Activated T-helper 1 cell treated with Interleukin-2 at 50 U/mL for 16 hours (primary cell): ENCODE data around the gene TIRAP.
"Not testable (repeated sequence)": the region's sequence is repeated elsewhere in the genome, so short reads cannot be mapped to it uniquely, and the experiment has no call there.

ENCODE experiments used
- DNase-seq: peaks from one replicate; pipeline ENCODE4 v3.0.0-alpha.2; 2020; ENCODE audit warnings: low read depth

Gene TIRAP, protein sequence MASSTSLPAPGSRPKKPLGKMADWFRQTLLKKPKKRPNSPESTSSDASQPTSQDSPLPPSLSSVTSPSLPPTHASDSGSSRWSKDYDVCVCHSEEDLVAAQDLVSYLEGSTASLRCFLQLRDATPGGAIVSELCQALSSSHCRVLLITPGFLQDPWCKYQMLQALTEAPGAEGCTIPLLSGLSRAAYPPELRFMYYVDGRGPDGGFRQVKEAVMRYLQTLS

DNA sequence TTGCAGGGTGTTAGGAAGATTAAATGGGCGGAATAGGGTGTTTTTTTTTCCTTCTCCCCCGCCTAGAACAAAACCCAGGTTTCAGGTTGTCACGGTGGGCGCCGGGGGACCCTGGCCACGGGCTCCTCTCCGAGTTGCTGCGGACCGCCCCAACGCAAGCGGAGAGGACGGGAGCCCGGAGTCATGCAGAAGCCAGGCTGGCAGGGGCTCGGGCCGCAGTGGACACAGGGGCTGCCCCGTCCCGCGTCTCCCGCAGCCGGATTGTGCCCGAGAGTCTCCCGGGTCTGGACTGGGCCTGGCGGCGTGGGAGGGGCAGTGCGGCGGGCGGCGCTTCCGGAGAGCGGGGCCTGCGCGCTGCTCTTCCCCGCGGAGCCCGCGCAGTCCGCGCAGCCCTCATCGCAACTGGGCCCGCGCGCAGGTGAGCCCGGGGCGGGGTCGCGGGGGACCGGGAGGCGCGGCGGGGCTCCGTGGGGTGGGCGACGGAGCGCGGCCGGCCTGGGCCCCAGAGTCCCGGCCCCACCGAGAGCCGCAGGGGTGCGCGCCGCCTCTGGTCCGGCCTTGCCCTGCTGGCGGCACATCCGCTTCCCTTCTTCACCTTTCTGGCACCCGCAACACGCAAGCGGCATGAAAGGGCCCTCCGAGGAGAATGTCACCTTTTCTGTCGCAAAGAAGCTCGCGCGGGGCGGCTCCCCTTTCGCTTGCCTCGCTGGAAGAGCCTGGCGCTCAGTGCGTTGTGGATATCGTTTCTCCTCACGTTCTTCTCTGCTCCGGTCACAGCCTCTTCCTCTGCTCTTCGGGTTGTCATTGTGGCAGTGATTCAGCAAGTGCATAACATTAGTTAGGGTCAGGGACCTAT is at the start of gene TIRAP:
TIRAP (plus strand) TSS at position 358 of the 856 bp plus-strand sequence. CDS start 7,802 bp downstream, outside the sequence.
- DNase-seq, result peak; percentile 47

DNA sequence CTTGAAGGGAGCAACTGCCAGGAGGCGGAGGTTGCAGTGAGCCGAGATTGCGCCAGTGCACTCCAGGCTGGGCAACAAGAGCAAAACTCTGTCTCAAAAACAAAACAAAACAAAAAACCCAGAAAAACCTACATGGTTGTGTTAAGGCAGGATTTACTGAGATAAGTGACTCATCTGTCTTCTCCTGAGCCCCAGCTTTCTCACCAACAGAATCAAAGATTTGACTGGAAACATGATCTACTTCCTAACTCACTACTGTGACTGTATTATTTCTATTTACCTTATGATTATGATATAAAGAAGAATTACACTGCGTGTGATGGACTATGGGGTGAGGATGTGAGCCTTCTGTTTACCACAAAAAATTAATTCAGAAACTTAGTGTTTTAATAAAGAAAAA is 49.5 kb upstream of the TIRAP start:
- no peak for DNase-seq

DNA sequence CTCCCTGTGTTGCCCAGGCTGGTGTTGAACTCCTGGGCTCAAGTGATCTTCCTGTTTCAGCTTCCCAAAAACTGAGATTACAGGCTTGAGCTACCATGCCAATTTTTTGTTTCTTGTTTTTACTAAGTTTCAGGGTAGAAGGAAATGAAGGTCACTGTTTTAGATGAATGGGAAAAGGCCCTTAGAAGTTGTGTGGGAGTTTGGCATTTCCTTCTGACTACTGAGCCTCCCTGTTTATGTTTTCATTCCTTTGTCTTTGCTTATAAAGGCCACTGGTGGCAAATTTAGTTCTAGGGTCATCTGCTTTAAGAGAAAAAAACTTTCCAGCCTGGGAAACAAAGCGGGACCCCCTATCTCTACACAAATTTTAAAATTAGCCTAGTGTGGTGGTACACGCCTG is 36.3 kb upstream of the TIRAP start:
- no peak for DNase-seq

DNA sequence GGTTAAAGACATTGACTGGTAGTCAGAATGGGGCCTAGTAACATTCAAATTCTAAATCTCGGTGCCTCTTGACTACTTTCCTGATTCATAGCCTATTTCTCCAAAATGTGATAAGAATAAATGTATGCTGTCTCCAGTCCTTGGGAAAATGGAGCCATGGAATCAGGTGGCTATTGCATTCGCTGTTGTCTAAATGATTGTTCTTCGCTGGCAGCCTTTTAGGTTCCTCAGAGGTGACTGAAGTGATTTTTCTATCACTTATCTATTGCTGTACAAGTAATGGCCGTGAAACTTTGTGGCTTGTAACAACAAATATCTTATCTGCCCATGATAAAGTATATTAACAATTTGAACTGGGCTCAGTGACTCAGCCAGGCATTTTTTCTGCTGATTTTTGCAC is 29.6 kb upstream of the TIRAP start:
- DNase-seq, result no peak

DNA sequence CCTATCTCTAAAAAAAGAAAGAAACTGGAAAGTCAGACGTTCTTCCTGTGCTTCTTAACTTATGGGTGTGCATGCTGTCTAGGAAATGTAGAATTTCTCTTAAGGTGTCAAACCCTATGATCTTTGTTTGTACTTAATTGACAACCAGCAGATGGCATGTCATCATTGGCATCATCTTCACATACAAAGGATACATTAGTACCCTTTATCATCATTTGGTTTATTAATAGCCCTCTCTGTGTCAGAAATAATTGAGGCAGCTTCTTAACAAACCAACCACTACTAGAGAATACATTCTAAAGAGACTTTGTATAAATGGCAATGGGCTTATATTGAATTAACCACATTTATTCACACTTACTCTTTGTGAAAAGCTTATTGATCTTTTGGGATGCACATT is 28.1 kb upstream of the TIRAP start:
- DNase-seq, result no peak

DNA sequence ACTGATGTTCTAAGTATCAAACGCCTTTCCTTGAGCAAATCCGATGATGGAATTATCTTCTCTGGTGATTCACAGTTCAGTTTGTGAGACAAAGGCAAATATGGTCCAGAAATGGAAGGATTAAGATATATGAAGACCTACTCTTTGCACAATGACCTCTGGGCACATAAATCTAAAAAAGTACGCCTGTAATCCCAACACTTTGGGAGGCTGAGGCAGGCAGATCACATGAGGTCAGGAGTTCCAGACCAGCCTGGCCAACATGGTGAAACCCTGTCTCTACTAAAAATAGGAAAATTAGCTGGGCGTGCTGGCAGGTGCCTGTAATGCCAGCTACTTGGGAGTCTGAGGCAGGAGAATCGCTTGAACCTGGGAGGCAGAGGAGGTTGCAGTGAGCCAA is 27.4 kb upstream of the TIRAP start:
- not testable (repeated sequence) for DNase-seq

DNA sequence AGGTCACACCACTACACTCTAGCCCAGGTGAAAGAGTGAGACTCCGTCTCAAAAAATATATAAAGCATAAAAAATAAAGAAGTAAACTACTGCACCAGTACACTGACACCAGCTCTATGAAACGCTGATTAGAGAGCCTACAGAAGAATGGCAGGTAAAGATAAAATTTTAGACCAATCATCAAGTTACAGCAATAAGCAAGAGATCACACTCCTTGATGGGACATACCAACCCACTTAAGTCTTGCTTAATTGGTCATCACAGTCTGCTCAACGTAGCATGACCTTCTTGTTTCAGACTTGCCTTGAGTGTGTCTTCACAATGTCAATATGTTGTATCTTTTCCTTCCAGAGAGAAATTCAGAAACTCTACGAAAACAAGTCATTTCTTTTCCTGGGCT is 26.7 kb upstream of the TIRAP start:
- DNase-seq, result no peak

DNA sequence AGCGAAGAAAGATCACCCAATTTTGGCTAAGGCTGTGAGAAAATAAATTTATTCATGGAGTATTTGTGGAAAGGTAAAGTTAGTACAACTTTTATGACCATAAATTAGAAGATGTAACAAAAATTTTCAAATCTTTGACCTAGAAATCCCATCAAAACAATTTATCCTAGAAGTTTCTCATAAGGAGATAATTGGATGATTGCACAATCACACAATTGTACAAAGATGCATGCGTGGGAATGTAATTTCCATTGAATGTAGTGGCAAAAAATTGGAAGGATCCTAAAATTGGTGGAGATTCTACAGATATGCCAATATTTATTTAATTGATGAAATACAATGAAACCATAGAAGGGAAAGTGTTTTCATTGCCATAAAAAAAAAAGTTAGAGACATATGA is 25.7 kb upstream of the TIRAP start:
- no peak for DNase-seq

DNA sequence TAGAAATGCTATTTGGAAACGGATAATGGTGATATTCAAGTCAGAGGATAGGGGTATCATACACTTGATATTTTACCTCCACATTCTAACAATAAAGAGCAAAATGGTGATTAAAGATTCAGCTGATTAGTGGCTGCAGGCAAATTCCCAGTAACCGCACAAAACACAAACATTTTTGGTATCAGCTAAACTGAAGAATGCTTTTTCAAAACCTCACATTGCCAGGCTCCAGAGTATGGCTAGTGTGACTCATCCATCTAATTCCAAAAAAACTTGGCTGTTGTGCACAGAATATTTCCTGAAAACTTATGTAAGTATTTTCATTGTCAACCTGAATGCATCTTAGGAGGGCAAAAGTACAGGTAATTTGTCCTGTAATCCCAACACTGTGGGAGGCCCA is 25.1 kb upstream of the TIRAP start:
- DNase-seq, result no peak

DNA sequence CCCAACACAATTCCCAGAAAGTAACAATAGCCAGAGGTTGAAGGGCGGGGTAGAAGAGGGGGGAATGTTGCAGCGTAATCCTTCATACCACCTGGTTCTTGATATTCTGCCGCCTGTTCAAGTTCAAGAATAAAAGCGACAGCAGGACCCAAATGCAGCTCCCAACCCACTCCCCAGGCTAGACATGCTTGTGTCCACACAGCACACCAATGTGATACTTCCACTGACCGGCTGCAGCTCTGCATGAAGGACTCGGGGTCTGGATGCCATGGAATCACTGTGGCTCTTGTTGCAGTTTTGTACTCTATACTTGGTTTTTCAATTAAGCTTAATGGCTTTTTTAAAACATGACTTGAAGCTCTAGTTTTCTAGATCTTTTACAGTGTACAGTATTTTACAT is 20.7 kb upstream of the TIRAP start:
- no peak for DNase-seq

DNA sequence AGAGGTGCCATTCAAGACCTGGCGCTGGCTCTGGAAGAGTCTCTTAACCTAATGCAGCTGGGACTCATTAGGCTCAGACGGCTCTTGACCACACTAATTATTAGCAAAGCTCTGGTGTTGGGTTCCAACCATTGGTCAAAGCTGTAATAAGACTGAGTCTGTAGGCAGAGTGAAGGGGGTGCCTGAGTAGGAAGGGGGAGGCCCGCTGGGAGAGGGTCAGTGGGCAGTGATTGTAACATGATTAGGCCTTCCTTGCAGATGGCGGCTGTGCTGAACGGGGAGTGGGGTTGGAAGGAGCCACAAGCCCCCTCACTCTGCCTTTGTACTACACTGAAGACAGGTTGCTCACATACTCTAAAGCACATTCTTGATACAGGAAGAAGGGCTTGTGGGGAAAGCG is 19.4 kb upstream of the TIRAP start:
- no peak for DNase-seq

DNA sequence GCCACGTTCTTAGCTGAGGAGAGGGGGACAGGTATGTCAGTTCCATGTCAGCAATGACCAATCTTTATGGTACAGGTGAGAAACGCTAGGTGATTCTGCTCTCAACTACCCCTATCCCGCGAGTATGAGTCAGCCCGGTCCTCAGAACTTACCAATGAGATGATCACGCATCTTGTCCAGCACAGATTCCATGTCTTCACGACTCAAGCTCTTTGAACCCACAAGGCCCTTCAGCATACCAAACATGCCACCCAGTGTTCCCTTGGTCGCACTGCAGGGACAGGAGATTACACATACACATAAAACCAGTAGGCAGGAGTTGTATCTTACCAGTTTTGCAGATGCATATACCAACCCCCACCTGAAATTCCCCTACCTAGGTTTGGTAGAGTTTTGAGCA is 17.1 kb upstream of the TIRAP start:
- DNase-seq, result no peak

DNA sequence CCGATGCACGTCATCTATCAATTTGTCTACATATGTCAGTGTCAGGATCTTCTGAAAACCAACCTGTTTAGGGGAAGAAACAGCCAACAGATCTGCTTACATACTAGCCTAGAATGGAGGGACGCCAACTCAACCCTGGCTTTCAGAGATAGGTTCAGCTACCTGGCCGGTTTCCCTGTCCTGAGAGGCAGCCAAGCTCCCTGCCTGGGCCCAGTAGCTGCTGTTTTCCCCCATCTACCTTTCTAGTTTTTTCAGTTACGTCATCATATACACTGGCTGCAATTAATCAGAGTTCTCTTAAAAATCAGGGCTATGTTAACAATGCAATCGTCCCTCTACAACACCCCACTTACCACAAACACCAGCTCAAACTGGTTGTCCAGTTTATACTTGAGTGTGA is 15.2 kb upstream of the TIRAP start:
- no peak for DNase-seq

DNA sequence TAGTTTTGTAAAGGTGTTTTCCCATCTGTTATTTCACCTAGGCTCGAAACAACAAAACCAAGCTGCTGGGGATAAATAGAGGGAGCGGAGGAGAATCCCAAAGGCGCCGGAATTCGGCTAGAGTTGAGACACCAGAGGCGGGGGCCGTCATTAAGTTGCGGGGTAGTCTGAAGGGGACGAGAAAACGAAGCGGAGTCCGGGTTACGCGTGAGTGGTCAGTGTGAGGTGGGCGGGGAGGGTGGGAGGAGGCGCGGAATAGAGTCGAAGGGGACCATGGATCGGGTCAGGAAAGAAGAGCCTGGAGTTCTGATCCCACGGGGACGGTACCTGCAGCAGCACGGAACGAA is 14.6 kb upstream of the TIRAP start:
- no peak for DNase-seq

DNA sequence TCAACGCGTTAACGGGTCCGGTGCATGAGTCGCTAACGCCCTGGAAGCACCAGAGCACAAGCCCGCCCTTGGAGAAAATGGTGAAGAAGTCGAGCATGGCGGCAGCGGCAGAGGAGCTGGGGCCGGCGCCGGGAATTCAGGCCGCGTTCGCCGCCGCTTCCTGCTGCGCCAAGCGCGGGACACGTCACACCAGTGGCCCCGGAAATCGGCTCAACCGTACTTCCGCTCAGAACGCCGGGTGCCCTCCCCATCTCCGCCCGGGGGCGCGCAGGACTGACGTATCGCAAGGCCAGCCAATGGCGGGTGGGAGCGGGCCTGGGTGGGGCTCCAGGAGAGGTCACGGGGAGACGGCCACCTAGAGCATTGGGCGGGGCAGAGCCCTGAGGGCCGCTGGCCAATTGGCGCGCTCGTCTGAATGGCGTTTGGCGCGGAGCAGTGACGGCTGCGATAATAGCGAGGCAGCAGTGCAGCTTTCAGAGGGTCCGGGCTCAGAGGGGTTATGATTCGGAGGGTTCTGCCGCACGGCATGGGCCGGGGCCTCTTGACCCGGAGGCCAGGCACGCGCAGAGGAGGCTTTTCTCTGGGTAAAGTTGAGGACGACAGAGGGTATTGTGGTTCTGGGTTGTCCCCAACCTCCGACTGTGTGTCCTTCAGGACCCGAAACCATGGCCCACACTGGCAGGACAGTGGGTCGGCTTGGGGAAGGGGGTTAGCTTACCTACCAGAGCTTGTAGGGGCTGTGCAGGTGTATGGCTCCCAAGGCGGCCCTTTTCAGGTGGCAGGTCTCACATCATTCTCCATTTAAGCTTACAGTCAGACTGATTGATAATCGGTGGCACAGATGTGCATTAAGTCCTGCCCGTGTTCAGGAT is 13.9 kb upstream of the TIRAP start, which contains the start of the genes FOXRED1 and SRPRA:
FOXRED1 (plus strand) TSS at position 447 of the 872 bp plus-strand sequence; CDS start at position 500, 53 bp downstream.
SRPRA (minus strand) TSS at position 188 of the 872 bp plus-strand sequence; CDS start at position 97, 91 bp downstream.
- DNase-seq, result peak; percentile 100

DNA sequence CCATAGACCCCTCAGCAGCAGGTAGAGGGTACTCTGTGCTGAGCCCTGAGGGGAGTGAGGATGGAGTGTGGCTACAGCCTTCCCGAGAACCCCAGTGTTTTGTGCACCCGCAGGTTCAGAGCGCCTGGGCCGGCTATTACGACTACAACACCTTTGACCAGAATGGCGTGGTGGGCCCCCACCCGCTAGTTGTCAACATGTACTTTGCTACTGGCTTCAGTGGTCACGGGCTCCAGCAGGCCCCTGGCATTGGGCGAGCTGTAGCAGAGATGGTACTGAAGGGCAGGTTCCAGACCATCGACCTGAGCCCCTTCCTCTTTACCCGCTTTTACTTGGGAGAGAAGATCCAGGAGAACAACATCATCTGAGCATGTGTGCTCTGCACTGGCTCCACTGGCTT is 5.6 kb upstream of the TIRAP start:
- no peak for DNase-seq

DNA sequence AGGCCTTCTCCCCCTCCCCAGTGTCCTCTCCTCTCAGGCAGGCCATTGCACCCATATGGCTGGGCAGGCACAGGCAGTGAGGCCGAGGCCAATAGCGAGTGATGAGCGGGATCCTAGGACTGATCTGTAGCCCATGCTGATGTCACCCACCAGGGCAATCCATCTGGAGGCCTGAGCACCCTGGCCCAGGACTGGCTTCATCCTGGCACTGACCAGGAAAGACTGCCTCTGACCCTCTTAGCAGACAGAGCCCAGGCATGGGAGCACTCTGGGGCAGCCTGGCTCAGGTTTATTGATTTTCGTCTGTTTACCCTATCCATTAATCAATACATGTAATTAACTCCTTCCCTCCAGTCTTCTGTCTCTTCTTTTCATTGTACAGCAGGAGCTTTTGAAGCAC is 5.1 kb upstream of the TIRAP start:
- no peak for DNase-seq

DNA sequence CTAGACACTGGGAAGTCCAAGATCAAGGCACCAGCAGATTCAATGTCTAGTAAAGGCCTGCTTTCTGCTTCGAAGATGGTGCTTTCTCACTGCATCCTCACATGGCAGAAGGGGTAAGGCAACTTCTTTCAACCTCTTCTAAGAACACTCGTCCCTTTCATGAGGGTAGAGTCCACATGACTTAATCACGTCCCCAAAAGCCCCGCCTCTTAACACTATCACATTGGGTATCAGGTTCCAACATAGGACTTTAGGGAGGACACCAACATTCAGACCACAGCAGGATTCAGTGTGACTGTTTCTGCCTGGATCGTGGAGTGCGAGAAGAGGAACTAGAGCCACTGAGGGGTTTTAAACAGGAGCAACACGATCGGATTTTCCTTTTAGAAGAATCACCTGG is 3.7 kb upstream of the TIRAP start:
- DNase-seq, result no peak

DNA sequence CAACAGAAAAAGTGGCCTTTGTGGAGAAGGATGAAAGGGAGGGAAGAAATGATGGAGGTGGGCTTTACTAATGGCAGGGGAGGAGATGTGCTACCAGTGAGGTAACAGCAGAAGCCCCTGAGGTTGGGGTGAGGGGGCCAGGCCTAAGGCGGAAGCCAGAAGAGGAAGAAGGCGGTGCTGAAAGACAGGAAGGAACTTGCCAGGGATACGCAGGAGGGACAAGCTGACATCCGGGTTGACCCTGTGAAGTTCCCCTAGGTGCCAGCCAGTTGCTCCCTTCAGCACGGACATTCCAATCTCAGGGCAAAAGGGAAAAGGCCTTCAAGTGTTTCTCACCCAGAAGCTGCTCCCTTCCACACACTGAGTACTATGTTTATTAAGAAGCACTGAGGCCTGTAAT is 2.3 kb upstream of the TIRAP start:
- no peak for DNase-seq

DNA sequence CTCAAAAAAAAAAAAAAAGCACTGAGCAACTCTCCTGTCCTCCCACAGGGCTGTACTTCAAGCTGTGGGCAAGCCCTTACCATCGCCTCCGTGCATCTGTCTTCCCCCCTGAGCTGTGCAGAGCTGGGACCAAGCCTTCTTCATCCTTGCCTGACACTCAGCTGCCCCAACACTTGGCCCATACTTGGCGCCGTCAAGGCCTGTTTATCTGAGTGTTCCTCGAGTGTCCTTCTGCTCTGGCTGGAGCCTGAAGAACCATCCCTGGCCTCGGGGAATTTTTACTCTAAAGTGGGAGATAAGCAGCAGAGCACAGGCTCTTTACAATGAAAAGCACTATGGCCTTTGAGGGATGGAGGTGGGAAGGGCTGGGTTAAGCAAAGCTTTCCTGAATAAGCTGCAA is 1.6 kb upstream of the TIRAP start:
- DNase-seq, result no peak

DNA sequence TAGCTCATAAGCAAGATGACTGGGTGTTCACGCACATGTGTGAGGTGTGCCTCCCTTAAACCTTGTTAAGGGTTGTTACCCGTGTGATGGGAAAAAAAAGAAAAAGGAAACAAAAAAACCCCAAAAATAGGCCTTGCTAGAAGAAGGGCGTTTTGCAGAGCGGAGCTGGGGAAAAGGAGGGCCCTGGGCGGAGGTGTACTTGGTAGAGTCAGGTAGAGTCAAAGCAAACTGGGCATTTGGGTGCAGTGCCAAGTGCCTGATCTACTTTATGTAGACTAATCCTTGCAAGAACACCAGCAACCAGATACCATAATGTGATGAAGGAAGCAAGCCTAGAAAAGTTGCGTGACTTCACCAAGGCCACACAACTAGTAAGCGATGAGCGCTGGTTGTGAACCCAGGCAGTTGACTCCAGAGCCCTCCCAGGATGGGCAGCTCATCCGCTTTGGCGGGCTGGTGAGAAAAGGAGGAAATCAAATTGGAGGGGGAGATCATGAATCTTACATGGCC is 1.2 kb upstream of the TIRAP start:
- no peak for DNase-seq

DNA sequence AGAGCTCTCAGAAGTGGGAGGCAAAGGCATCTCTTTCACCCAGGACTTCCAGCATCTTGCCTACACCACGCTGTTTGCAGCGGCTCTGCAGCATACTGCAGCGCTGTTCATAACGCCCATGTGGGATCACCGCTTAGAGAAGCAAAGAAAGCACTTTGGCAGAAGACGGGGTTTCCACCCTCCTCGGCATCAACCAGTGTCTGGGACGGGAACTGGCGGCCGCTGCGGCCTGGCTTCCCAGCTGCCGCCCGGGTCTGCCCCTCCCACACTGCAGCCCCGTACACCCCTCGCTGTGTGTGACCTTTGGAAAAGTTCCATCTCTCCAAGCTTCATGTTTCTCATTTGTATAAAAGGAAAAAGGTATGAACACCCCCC is 545 bp upstream of the TIRAP start:
- DNase-seq, result peak; percentile 26
